Measurements from ENCODE around the gene SEPTIN1. TPM values are rescaled to one million over a fixed set of nuclear protein-coding genes. Genes with fewer than 3 reads are reported as not detected.
"Not testable (repeated sequence)": the region's sequence is repeated elsewhere in the genome, so short reads cannot be mapped to it uniquely, and the experiment has no call there.

SEPTIN1 gene
- polyA plus RNA-seq, 1 of the 3 experiments (the other 2 are of a cell fraction) = 0.25 TPM

GRCh38 chr16:30342751-30343490 lies 39.4 kb downstream of the SEPTIN1 start:
- no peak for DNase-seq
- Histone ChIP-seq H4K20me1 (ENCODE audit: insufficient read depth) (no peaks in the 10 kb centered on the region), H3K9me2 (no peaks in the 10 kb centered on the region), H3K79me2 (ENCODE audit: insufficient read depth) (no peaks in the 10 kb centered on the region), H3K27ac (ENCODE audit: low read depth in 2 of 2, low read length in 1 of 2) (no peak overlapping the region), H3K9ac (no peak overlapping the region), H2AFZ (ENCODE audit: low read depth) (no peak overlapping the region), H3K4me2 (no peak overlapping the region), H3K36me3 (replicated peaks in 1 of 2; ENCODE audit: control insufficient read depth in 1 of 2, insufficient read depth in 2 of 2, low read length in 1 of 2) (no peaks in the 10 kb centered on the region), H3K9me3 (no peaks in the 10 kb centered on the region), H3K4me1 (ENCODE audit: control insufficient read depth in 1 of 2, insufficient read depth in 2 of 2, low read depth in 1 of 2, low read length in 1 of 2) (no peaks in the 10 kb centered on the region), H3K27me3 (ENCODE audit: insufficient read depth) (no peaks in the 10 kb centered on the region), H3K4me3 (ENCODE audit: low read depth in 2 of 2, low read length in 1 of 2) (no peak overlapping the region), H3F3A (replicated peaks; ENCODE audit: insufficient read depth) (peaks cover 3% of the 10 kb centered on the region)
- no peak for TF ChIP-seq MAX (IDR thresholded peaks at IDR 0.05; ENCODE audit: low read depth)
- no peak for TF ChIP-seq TCF12 (IDR thresholded peaks at IDR 0.05)
- no peak for TF ChIP-seq MEF2A (IDR thresholded peaks at IDR 0.05; ENCODE audit: borderline replicate concordance, low read depth)
- TF ChIP-seq EP300 (IDR thresholded peaks at IDR 0.05; ENCODE audit: borderline replicate concordance in 1 of 2, low read depth in 1 of 2, low read length in 1 of 2) = no peak
- TF ChIP-seq RXRA (IDR thresholded peaks at IDR 0.05; ENCODE audit: borderline replicate concordance, low read depth) = no peak
- TF ChIP-seq JUND (IDR thresholded peaks at IDR 0.05) = no peak
- no peak for TF ChIP-seq CHD2 (IDR thresholded peaks at IDR 0.05; ENCODE audit: low read length, partially characterized antibody)
- TF ChIP-seq TAF1 (IDR thresholded peaks at IDR 0.05; ENCODE audit: borderline replicate concordance, low read depth, low read length) = no peak
- TF ChIP-seq SMC3 (IDR thresholded peaks at IDR 0.05; ENCODE audit: low read depth, low read length) = no peak
- TF ChIP-seq, protein P1, sequence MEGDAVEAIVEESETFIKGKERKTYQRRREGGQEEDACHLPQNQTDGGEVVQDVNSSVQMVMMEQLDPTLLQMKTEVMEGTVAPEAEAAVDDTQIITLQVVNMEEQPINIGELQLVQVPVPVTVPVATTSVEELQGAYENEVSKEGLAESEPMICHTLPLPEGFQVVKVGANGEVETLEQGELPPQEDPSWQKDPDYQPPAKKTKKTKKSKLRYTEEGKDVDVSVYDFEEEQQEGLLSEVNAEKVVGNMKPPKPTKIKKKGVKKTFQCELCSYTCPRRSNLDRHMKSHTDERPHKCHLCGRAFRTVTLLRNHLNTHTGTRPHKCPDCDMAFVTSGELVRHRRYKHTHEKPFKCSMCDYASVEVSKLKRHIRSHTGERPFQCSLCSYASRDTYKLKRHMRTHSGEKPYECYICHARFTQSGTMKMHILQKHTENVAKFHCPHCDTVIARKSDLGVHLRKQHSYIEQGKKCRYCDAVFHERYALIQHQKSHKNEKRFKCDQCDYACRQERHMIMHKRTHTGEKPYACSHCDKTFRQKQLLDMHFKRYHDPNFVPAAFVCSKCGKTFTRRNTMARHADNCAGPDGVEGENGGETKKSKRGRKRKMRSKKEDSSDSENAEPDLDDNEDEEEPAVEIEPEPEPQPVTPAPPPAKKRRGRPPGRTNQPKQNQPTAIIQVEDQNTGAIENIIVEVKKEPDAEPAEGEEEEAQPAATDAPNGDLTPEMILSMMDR (IDR thresholded peaks at IDR 0.05) = no peak
- no peak for TF ChIP-seq GATA2 (CRISPR knock-in tag; IDR thresholded peaks at IDR 0.05)
- TF ChIP-seq TEAD4 (IDR thresholded peaks at IDR 0.05; ENCODE audit: borderline replicate concordance, insufficient read depth) = no peak
- TF ChIP-seq, protein P2, sequence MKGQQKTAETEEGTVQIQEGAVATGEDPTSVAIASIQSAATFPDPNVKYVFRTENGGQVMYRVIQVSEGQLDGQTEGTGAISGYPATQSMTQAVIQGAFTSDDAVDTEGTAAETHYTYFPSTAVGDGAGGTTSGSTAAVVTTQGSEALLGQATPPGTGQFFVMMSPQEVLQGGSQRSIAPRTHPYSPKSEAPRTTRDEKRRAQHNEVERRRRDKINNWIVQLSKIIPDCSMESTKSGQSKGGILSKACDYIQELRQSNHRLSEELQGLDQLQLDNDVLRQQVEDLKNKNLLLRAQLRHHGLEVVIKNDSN (IDR thresholded peaks at IDR 0.05; ENCODE audit: borderline replicate concordance, low read depth) = no peak
- TF ChIP-seq RFX5 (IDR thresholded peaks at IDR 0.05; ENCODE audit: low read length) = no peak
- TF ChIP-seq POLR2AphosphoS5 (IDR thresholded peaks at IDR 0.05; ENCODE audit: low read depth, low read length) = no peak
- no peak for TF ChIP-seq USF2 (IDR thresholded peaks at IDR 0.05; ENCODE audit: borderline replicate concordance, low read depth, low read length)
- no peak for TF ChIP-seq FOXM1 (IDR thresholded peaks at IDR 0.05; ENCODE audit: low read depth)
- TF ChIP-seq REST (IDR thresholded peaks at IDR 0.05; ENCODE audit: low read depth, low read length) = no peak
- no peak for TF ChIP-seq RCOR1 (IDR thresholded peaks at IDR 0.05; ENCODE audit: low read length)
- CTCF ChIA-PET = no interaction called here
- 90% methylated on average over 31 of the region's 32 CpGs for WGBS (ENCODE audit: low lambda C conversion rate)
- POLR2A ChIA-PET = no interaction called here

DNA sequence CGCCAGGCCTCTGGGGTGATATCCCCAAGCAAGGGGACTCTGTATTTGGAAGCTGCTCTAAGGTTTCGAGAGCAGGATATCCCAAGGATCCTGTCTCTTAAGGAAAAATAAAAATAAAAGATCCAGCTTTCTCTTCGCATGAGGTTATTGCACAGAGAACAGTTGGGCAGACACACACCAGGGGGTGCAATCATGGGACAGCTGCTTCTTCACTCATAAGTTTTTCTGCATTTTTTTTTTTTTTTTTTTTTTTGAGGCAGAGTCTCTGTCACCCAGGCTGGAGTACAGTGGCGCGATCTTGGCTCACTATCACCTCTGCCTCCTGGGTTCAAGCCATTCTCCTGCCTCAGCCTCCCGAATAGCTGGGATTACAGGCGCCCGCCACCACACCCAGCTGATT lies 40.4 kb downstream of the SEPTIN1 start:
- H3K4me2 ChIP-seq; H2AFZ ChIP-seq (ENCODE audit: low read depth); H3K9me3 ChIP-seq; H3K9ac ChIP-seq; DNase-seq; H4K20me1 ChIP-seq (ENCODE audit: insufficient read depth); H3K36me3 ChIP-seq (replicated peaks in 1 of 2; ENCODE audit: control insufficient read depth in 1 of 2, insufficient read depth in 2 of 2, low read length in 1 of 2); H3K79me2 ChIP-seq (ENCODE audit: insufficient read depth); H3K27ac ChIP-seq (ENCODE audit: low read depth in 2 of 2, low read length in 1 of 2); H3K4me1 ChIP-seq (ENCODE audit: control insufficient read depth in 1 of 2, insufficient read depth in 2 of 2, low read depth in 1 of 2, low read length in 1 of 2); H3K9me2 ChIP-seq; POLR2A ChIA-PET; H3F3A ChIP-seq (replicated peaks; ENCODE audit: insufficient read depth); CTCF ChIA-PET; H3K4me3 ChIP-seq (ENCODE audit: low read depth in 2 of 2, low read length in 1 of 2); H3K27me3 ChIP-seq (ENCODE audit: insufficient read depth): not testable (repeated sequence)
- 97% methylated on average over 8 of the region's 8 CpGs for WGBS (ENCODE audit: low lambda C conversion rate)

Measured in SK-N-SH (cell line).